A673 (cell line): ENCODE results near the gene RMRP. TPM values are rescaled to one million over a fixed set of nuclear protein-coding genes. Genes with fewer than 3 reads are reported as not detected.

Experiments
- BruUV-seq: library from RNA; stranded (reverse); fragments of 400-500 nt; replicated peaks from 2 replicates; lab custom pipeline; 2021; lab: Mats Ljungman, UMichigan
- CTCF ChIA-PET: fragments of 300-600 bp; sonication (Branson Sonifier 250); formaldehyde crosslinking; loops from one replicate; lab custom pipeline; 2022; ENCODE audit warnings: antibody characterized with exemption; lab: Charles Lee
- POLR2A ChIA-PET: fragments of 300-600 bp; sonication (Branson Sonifier 250); formaldehyde crosslinking; loops from one replicate; lab custom pipeline; 2022; ENCODE audit warnings: antibody characterized with exemption; ENCODE audit not compliant: low non-redundant PET; lab: Charles Lee
- DNase-seq: peaks from one replicate; pipeline ENCODE4 v3.0.0-alpha.2; 2015; ENCODE audit warnings: low spot score
- H3K27ac ChIP-seq: fragments of 200-600 bp; sonication (generic); 2 replicates; pipeline ENCODE4 v1.5.1; 2016; ENCODE audit warnings: mixed run types, low read depth, mild to moderate bottlenecking, mixed read lengths, antibody characterized with exemption, low read length; ENCODE audit not compliant: poor library complexity, severe bottlenecking
- H3K27me3 ChIP-seq: fragments of 200-600 bp; sonication (generic); replicated peaks from 2 replicates; pipeline ENCODE4 v1.6.1; 2017; ENCODE audit warnings: mixed run types, low read depth, mild to moderate bottlenecking, mixed read lengths, antibody characterized with exemption, low read length; ENCODE audit not compliant: insufficient read depth, poor library complexity
- H3K36me3 ChIP-seq: fragments of 200-600 bp; sonication (generic); 2 replicates; pipeline ENCODE4 v1.6.1; 2016; ENCODE audit warnings: mixed run types, mild to moderate bottlenecking, mixed read lengths, antibody characterized with exemption, low read length; ENCODE audit not compliant: insufficient read depth, poor library complexity, severe bottlenecking
- H3K4me1 ChIP-seq: fragments of 200-600 bp; sonication (generic); 2 replicates; pipeline ENCODE4 v1.6.1; 2017; ENCODE audit warnings: mixed run types, mild to moderate bottlenecking, mixed read lengths, antibody characterized with exemption, low read length; ENCODE audit not compliant: insufficient read depth, poor library complexity, severe bottlenecking
- H3K4me3 ChIP-seq: fragments of 200-600 bp; sonication (generic); 2 replicates; pipeline ENCODE4 v1.5.1; 2016; ENCODE audit warnings: low read depth, mixed run types, mild to moderate bottlenecking, mixed read lengths, low read length; ENCODE audit not compliant: poor library complexity, severe bottlenecking
- H3K9me3 ChIP-seq: fragments of 200-600 bp; sonication (generic); 2 replicates; pipeline ENCODE4 v1.6.1; 2016; ENCODE audit warnings: mixed run types, low read depth, mild to moderate bottlenecking, mixed read lengths, antibody characterized with exemption, low read length; ENCODE audit not compliant: poor library complexity, severe bottlenecking
- EZH2 ChIP-seq: fragments of 200-600 bp; sonication (generic); IDR thresholded peaks from 2 replicates; pipeline ENCODE4 v1.6.1; 2017; ENCODE audit warnings: borderline replicate concordance, low read depth, mild to moderate bottlenecking, mixed read lengths, antibody characterized with exemption, low read length; ENCODE audit not compliant: poor library complexity, severe bottlenecking
- intact Hi-C: fragments of 100-400 bp; cut with micrococcal nuclease; formaldehyde crosslinking; loops from one replicate; pipeline ENCODE4 v1.10.0; 2022; ENCODE audit not compliant: unreplicated experiment
- total RNA-seq: library from RNA; stranded (reverse); gene quantifications from 2 replicates; pipeline ENCODE4 v1.2.3, GENCODE V29; 2021
- TF ChIP-seq, protein P1 (sequence below): fragments of 300-800, 200-600 bp; sonication (generic); conservative IDR thresholded peaks from 2 replicates; pipeline ENCODE4 v1.5.1; 2017; ENCODE audit warnings: low read depth, mild to moderate bottlenecking, antibody characterized with exemption, low read length, moderate library complexity, mixed read lengths

RMRP gene
- total RNA-seq, 1 experiment from 2014 or later = 13,531 TPM

DNA sequence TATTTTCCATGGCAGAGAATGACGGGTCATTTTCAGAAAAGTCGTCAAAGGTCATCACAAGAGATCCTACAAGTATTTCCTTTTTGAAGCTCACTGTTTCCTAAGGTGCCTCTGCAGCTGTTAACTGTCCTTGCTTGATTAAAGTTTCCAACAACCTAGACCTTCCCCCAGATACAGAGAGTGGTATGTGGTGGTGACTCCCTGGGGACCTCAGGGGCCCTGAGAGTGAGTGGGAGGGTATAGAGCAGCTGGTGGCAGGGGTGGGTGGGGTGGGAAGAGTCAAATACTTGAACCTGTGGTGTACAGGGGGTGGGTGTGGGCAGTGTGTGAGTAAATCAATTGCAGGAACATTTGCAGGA, 38.0 kb downstream of the RMRP start:
- DNase-seq = no peak
- ChIA-PET POLR2A (no interaction called here), CTCF (no interaction called here)
- H3K4me1 ChIP-seq = no peaks in the 10 kb centered on the region
- no peak overlapping the region for H3K27ac ChIP-seq
- no peaks in the 10 kb centered on the region for H3K9me3 ChIP-seq
- H3K4me3 ChIP-seq = no peak overlapping the region
- H3K27me3 ChIP-seq = peaks cover 26% of the 10 kb centered on the region
- TF ChIP-seq EZH2 = no peak
- TF ChIP-seq, protein P1, sequence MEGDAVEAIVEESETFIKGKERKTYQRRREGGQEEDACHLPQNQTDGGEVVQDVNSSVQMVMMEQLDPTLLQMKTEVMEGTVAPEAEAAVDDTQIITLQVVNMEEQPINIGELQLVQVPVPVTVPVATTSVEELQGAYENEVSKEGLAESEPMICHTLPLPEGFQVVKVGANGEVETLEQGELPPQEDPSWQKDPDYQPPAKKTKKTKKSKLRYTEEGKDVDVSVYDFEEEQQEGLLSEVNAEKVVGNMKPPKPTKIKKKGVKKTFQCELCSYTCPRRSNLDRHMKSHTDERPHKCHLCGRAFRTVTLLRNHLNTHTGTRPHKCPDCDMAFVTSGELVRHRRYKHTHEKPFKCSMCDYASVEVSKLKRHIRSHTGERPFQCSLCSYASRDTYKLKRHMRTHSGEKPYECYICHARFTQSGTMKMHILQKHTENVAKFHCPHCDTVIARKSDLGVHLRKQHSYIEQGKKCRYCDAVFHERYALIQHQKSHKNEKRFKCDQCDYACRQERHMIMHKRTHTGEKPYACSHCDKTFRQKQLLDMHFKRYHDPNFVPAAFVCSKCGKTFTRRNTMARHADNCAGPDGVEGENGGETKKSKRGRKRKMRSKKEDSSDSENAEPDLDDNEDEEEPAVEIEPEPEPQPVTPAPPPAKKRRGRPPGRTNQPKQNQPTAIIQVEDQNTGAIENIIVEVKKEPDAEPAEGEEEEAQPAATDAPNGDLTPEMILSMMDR = no peak
- H3K36me3 ChIP-seq = no peaks in the 10 kb centered on the region
- BruUV-seq = no TSS peak
- intact Hi-C loops = no loop called here

DNA sequence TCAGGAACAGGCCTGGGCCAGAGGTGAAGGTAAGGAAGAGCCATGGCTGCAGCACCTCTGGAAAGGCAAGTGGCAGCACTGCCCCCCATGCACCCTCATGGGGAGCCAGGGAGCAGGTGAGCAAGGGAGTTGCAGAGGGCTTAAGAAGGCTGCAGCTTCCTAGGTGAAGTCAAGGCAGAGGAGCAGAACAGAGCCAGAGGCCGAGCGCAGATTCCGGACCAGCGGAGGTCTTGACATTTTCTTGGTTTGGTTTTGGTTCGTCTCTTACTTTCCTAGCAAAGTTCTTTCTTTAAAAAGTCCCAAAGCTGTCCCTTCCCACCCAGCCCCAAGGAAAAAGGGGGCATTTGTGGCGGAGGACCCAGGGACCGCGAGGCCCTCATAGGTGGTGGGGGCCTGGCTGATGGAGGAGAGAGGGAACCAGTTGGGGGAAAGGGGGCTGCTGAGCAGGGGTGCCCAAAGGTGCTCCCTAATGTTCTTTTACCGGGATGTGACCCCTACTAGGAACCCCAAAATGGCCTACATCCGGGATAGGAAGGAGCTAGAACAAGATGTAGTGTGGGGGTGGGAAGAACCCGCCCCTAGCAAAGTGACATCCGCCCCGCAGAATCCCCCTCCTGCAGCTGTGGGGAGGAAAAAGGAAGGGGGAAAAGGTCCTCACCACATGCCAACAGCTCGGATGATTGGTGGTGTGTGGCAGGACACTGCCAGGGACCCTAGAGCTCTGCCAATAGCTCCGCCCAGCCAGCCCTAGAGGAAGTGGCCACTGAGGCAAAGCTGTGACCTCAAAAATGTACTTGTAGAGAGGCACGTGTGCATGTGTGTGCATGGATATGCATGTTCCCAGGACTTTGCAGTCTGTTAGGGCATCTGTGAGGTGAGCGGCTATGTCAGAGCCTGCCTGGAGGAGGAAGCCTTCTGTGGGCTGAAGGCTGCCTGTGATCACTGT, 38.7 kb downstream of the RMRP start:
- no peak for TF ChIP-seq EZH2
- TF ChIP-seq, protein P1 = no peak
- Histone ChIP-seq H3K27me3 (peaks cover 26% of the 10 kb centered on the region), H3K4me1 (no peaks in the 10 kb centered on the region), H3K4me3 (no peak overlapping the region), H3K9me3 (no peaks in the 10 kb centered on the region), H3K27ac (no peak overlapping the region), H3K36me3 (no peaks in the 10 kb centered on the region)
- CTCF ChIA-PET = no interaction called here
- BruUV-seq = no TSS peak
- POLR2A ChIA-PET = no interaction called here
- no peak for DNase-seq
- intact Hi-C loops = no loop called here

- Histone ChIP-seq H3K36me3 (no peaks in the 10 kb centered on the region), H3K27ac (no peak within 1 kb of the TSS), H3K4me3 (peak within 1 kb of the TSS; percentile 33), H3K9me3 (no peaks in the 10 kb centered on the region), H3K27me3 (peaks cover 26% of the 10 kb centered on the region), H3K4me1 (no peaks in the 10 kb centered on the region)
- TF ChIP-seq, protein P1 = no peak
- no peak for TF ChIP-seq EZH2
- CTCF ChIA-PET = no interaction called here
- no TSS peak for BruUV-seq
- intact Hi-C loops = no loop called here
- POLR2A ChIA-PET = no interaction called here
- DNase-seq = no peak
These were observed 39.5 kb downstream of the RMRP start, which contains the start of gene CD72 for GRCh38 chr9:35618325-35618727. Gene CD72, minus strand, starts transcription at chr9:35618413. Its CDS starts 110 bp downstream, at chr9:35618303.
